GM23338 (cell line): ENCODE measurements around the gene HTT. TPM values are rescaled to one million over a fixed set of nuclear protein-coding genes. Genes with fewer than 3 reads are reported as not detected.
A peak's percentile ranks its signal among the peaks of the same experiment; 100 is the strongest.

Experiments
- ATAC-seq: fragments of 200-7000 bp; cut with Tn5 transposase; 3 replicates; pipeline ENCODE4 v1.9.1; 2020
- DNase-seq: peaks from one replicate; pipeline ENCODE4 v3.0.0-alpha.2; 2015; ENCODE audit warnings: low spot score
- H2AFZ ChIP-seq: fragments of 200-600 bp; sonication (generic); 2 replicates; pipeline ENCODE4 v1.8.0; 2016; ENCODE audit warnings: antibody characterized with exemption, mild to moderate bottlenecking, moderate library complexity
- H3F3A ChIP-seq: fragments of 200-600 bp; sonication (generic); replicated peaks from 2 replicates; pipeline ENCODE4 v1.8.0; 2017; ENCODE audit warnings: antibody characterized with exemption, mixed run types, low read depth
- H3K27ac ChIP-seq: fragments of 200-600 bp; sonication (generic); 2 replicates; pipeline ENCODE4 v1.6.1; 2016; ENCODE audit warnings: low read depth
- H3K27me3 ChIP-seq: fragments of 200-600 bp; sonication (generic); 2 replicates; pipeline ENCODE4 v1.8.0; 2016; ENCODE audit warnings: mild to moderate bottlenecking, mixed run types, moderate library complexity; ENCODE audit not compliant: insufficient read depth
- H3K36me3 ChIP-seq: fragments of 200-600 bp; sonication (generic); 2 replicates; pipeline ENCODE4 v1.8.0; 2016; ENCODE audit warnings: mild to moderate bottlenecking; ENCODE audit not compliant: insufficient read depth
- H3K4me1 ChIP-seq: fragments of 200-600 bp; sonication (generic); 2 replicates; pipeline ENCODE4 v1.8.0; 2016; ENCODE audit warnings: mild to moderate bottlenecking, moderate library complexity; ENCODE audit not compliant: insufficient read depth
- H3K4me2 ChIP-seq: fragments of 200-600 bp; sonication (generic); 2 replicates; pipeline ENCODE4 v1.7.1; 2017; ENCODE audit warnings: mixed run types
- H3K4me3 ChIP-seq: fragments of 200-600 bp; sonication (generic); 2 replicates; pipeline ENCODE4 v1.6.1; 2016; ENCODE audit warnings: mixed run types
- H3K79me2 ChIP-seq: fragments of 200-600 bp; sonication (generic); replicated peaks from 2 replicates; pipeline ENCODE4 v1.8.0; 2017; ENCODE audit warnings: mild to moderate bottlenecking; ENCODE audit not compliant: insufficient read depth
- H3K9me2 ChIP-seq: fragments of 200-600 bp; sonication (generic); 2 replicates; pipeline ENCODE4 v1.8.0; 2017; ENCODE audit not compliant: insufficient read depth
- H4K20me1 ChIP-seq: fragments of 200-600 bp; sonication (generic); replicated peaks from 2 replicates; pipeline ENCODE4 v1.8.0; 2017; ENCODE audit warnings: mild to moderate bottlenecking; ENCODE audit not compliant: insufficient read depth
- H3K27ac Mint-ChIP-seq: 2 replicates; pipeline ENCODE4 v1.8.0; 2020; ENCODE audit warnings: inconsistent platforms, mild to moderate bottlenecking, moderate library complexity, mixed read lengths
- H3K27me3 Mint-ChIP-seq: 3 replicates; pipeline ENCODE4 v1.8.0; 2022; ENCODE audit warnings: low read depth, mild to moderate bottlenecking, moderate library complexity, mixed read lengths, inconsistent platforms; ENCODE audit not compliant: insufficient read depth, poor library complexity
- H3K36me3 Mint-ChIP-seq: 3 replicates; pipeline ENCODE4 v1.8.0; 2021; ENCODE audit warnings: low read depth, mild to moderate bottlenecking, inconsistent platforms, moderate library complexity, mixed read lengths
- H3K4me1 Mint-ChIP-seq: 3 replicates; pipeline ENCODE4 v1.8.0; 2020; ENCODE audit warnings: mild to moderate bottlenecking, inconsistent platforms, mixed read lengths
- H3K4me3 Mint-ChIP-seq: 3 replicates; pipeline ENCODE4 v1.8.0; 2021; ENCODE audit warnings: moderate library complexity, mild to moderate bottlenecking, inconsistent platforms, mixed read lengths
- H3K9me3 Mint-ChIP-seq: 3 replicates; pipeline ENCODE4 v1.8.0; 2020; ENCODE audit warnings: moderate library complexity, mild to moderate bottlenecking, inconsistent platforms, mixed read lengths
- CREB1 ChIP-seq: fragments of 250-450 bp; sonication (Bioruptor Pico); IDR thresholded peaks from 2 replicates; pipeline ENCODE4 v1.5.0; 2020; ENCODE audit warnings: low read depth, mild to moderate bottlenecking, moderate library complexity
- EZH2 ChIP-seq: fragments of 200-600 bp; sonication (generic); IDR thresholded peaks from one replicate; pipeline ENCODE4 v1.8.0; 2017; ENCODE audit warnings: antibody characterized with exemption, mild to moderate bottlenecking, low read depth; ENCODE audit not compliant: unreplicated experiment
- POLR2AphosphoS5 ChIP-seq: IDR thresholded peaks from 2 replicates; pipeline ENCODE4 v1.6.1; 2016; ENCODE audit warnings: antibody characterized with exemption, low read depth
- REST ChIP-seq: IDR thresholded peaks from one replicate; pipeline ENCODE4 v1.6.1; 2018; ENCODE audit warnings: antibody characterized with exemption; ENCODE audit not compliant: unreplicated experiment
- STAT1 ChIP-seq: IDR thresholded peaks from one replicate; pipeline ENCODE4 v1.6.1; 2016; ENCODE audit warnings: antibody characterized with exemption; ENCODE audit not compliant: unreplicated experiment
- ZNF114 ChIP-seq: fragments of 250-450 bp; sonication (Bioruptor Pico); IDR thresholded peaks from 2 replicates; pipeline ENCODE4 v1.5.0; 2020; ENCODE audit warnings: mild to moderate bottlenecking, moderate library complexity
- ZNF462 ChIP-seq: fragments of 250-450 bp; sonication (Bioruptor Pico); IDR thresholded peaks from 2 replicates; pipeline ENCODE4 v1.5.0; 2020; ENCODE audit warnings: mild to moderate bottlenecking, moderate library complexity
- polyA plus RNA-seq: library from polyadenylated mRNA; unstranded; fragments of >200 nt; fragmentation: Nextera tagmentation; extraction: Ambion mirVana; gene quantifications from 2 replicates; pipeline ENCODE4 v1.2.1, GENCODE V29; 2016
- total RNA-seq: library from RNA; depleted of rRNA; stranded (reverse); fragments of >200 nt; shearing (Covaris generic); gene quantifications from 2 replicates; pipeline ENCODE4 v1.2.3, GENCODE V29; 2014
- TF ChIP-seq, protein P1 (sequence below): IDR thresholded peaks from 2 replicates; pipeline ENCODE4 v1.6.1; 2016; ENCODE audit warnings: antibody characterized with exemption

Gene HTT
- total and polyA plus RNA-seq, 2 experiments from 2014 or later = 26.6 to 67.7 TPM

GRCh38 chr4:3291969-3292570, 217.6 kb downstream of the HTT start:
- ATAC-seq (peak; percentile 55), DNase-seq (peak; percentile 57)
- H3K36me3 Mint-ChIP-seq = no peaks in the 10 kb centered on the region; the same call in 2 of the 3 replicates
- H3K4me1 ChIP-seq = peaks cover 8% of the 10 kb centered on the region
- H3K9me2 ChIP-seq = no peaks in the 10 kb centered on the region
- peaks cover 15% of the 10 kb centered on the region for H3K27me3 ChIP-seq
- H3K4me3 Mint-ChIP-seq = peak overlapping the region; percentile 82
- no peak overlapping the region for H3K27ac ChIP-seq
- H3K79me2 ChIP-seq = peaks cover 3% of the 10 kb centered on the region; the same call in 1 of the 2 replicates
- no peak for TF ChIP-seq POLR2AphosphoS5
- TF ChIP-seq EZH2 = peak; percentile 42
- TF ChIP-seq STAT1 = no peak
- no peaks in the 10 kb centered on the region for H3K9me3 Mint-ChIP-seq
- 0 out of 2 replicates have a peak, but pooled peaks cover 5% of the 10 kb centered on the region for H3F3A ChIP-seq
- no peak overlapping the region for H3K27ac Mint-ChIP-seq
- H3K4me3 ChIP-seq = peak overlapping the region; percentile 63
- H2AFZ ChIP-seq = peak overlapping the region; percentile 99
- H3K36me3 ChIP-seq = no peaks in the 10 kb centered on the region
- H3K4me2 ChIP-seq = peak overlapping the region; percentile 90
- peaks cover 19% of the 10 kb centered on the region for H3K4me1 Mint-ChIP-seq
- H3K27me3 Mint-ChIP-seq = peaks cover 36% of the 10 kb centered on the region
- no peaks in the 10 kb centered on the region for H4K20me1 ChIP-seq

DNA sequence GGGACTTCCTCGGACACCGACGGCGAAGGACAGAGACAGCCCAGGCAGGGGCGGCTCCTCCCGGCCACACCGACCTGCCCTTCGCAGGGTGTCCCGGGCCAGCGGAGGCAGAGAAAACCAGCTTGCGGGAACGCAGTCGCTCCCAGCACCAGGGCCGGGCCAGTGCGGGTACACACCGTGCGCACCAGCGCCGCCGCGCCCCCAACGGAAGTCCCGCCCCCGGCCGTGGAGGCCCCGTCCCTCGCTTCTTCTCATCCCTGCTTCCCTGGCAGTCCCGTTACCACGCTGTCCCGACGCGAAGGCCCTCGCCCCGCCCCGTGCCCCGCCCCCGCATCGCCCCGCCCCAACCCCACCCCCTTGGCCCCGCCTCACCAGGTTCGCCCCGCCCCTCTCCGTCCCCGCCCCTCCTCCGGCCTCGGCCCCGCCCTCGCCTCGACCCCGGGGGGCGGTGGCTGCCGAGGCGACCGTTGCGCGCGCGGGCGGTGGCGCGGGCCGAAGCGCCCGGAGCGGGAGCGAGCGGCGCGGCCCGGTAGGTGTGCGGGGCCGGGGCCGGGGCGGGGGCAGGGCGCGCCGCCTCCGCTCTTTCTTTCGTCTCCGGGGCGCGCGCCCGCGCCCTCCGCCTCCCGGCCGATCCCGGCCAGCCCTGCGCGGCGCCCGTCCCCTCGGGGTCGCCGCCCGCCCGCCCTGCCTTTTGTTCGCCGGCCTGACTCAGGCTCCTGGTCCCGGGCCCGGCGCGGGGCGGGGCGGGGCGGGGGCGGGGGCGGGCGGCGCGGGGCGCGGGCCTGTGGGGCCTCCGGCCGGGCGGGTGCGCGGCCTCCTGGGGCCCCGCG, 218.3 kb downstream of the HTT start, which contains the start of gene RGS12:
TSS of gene RGS12 (plus strand) at position 451 of the 830 bp plus-strand sequence. CDS start 23,150 bp downstream, outside the sequence.
- Mint-ChIP-seq H3K4me3 (peak within 1 kb of the TSS; percentile 83), H3K4me1 (peaks cover 26% of the 10 kb centered on the region), H3K27ac (no peak within 1 kb of the TSS), H3K9me3 (no peaks in the 10 kb centered on the region), H3K27me3 (peaks cover 38% of the 10 kb centered on the region), H3K36me3 (no peaks in the 10 kb centered on the region; the same call in 2 of the 3 replicates)
- H3K27ac ChIP-seq = no peak within 1 kb of the TSS
- H3K9me2 ChIP-seq = no peaks in the 10 kb centered on the region
- H3K4me2 ChIP-seq = peak within 1 kb of the TSS; percentile 90
- no peaks in the 10 kb centered on the region; the same call in 1 of the 2 replicates for H4K20me1 ChIP-seq
- peak; percentile 95 for DNase-seq
- H3K4me3 ChIP-seq = peak within 1 kb of the TSS; percentile 69
- peaks cover 8% of the 10 kb centered on the region for H3K4me1 ChIP-seq
- H3F3A ChIP-seq = 0 out of 2 replicates have a peak, but pooled peaks cover 5% of the 10 kb centered on the region
- peak within 1 kb of the TSS; percentile 99 for H2AFZ ChIP-seq
- TF ChIP-seq EZH2 (no peak), CREB1 (CRISPR knock-in tag) (0 out of 2 replicates have a peak, but pooled peaks have one; percentile 26), REST (no peak), STAT1 (no peak), POLR2AphosphoS5 (peak; percentile 56; the same call in 1 of the 2 replicates), ZNF462 (no peak), ZNF114 (no peak)
- TF ChIP-seq, protein P1, sequence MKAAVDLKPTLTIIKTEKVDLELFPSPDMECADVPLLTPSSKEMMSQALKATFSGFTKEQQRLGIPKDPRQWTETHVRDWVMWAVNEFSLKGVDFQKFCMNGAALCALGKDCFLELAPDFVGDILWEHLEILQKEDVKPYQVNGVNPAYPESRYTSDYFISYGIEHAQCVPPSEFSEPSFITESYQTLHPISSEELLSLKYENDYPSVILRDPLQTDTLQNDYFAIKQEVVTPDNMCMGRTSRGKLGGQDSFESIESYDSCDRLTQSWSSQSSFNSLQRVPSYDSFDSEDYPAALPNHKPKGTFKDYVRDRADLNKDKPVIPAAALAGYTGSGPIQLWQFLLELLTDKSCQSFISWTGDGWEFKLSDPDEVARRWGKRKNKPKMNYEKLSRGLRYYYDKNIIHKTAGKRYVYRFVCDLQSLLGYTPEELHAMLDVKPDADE = no peak
- H3K79me2 ChIP-seq = peaks cover 5% of the 10 kb centered on the region
- peaks cover 15% of the 10 kb centered on the region for H3K27me3 ChIP-seq
- H3K36me3 ChIP-seq = no peaks in the 10 kb centered on the region
- peak; percentile 87 for ATAC-seq
